Measurements from ENCODE around the gene TMEM204.
A peak's percentile ranks its signal among the peaks of the same experiment; 100 is the strongest.

TMEM204 gene

DNA sequence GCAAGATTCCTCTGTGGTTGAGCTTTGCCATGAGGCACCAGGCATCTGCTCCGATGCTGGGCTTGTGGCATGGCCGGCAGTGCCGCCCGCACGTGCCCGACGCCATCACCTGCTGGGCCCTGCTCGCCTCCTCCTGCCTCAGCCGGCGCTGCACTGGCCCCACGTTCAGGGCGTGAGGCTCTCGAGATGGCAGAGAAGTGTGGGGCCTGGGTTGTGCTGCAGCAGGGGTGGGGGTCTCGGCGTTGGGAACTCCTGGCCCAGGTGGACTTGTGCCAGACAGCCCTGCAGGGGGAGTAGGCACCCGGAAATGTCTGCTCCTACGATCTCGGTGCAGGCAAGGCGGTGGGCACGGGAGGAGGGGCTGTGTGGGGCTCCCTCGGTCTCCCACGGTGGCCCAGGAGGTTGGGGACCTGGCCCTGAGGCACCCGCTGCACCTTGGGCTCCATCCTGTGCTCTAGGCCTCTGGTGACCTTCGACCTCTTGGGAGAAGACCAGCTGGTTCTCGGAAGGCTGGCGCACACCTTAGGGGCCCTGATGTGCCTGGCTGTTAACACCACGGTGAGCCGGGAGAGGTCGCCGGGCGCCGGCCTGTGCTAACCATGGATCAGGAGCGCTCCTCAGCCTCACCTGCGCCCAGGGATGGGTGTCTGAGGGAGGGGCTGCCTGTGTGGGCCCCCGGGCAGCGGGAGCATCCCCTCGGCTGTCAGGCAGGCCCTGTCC is 26.8 kb upstream of the TMEM204 start:
- Mint-ChIP-seq H3K27me3 (no peaks in the 10 kb centered on the region), H3K9me3 (no peaks in the 10 kb centered on the region), H3K27ac (peak overlapping the region in 1 of 2 donors; percentile 86), H3K4me1 (no peaks in the 10 kb centered on the region), H3K4me3 (no peak overlapping the region)
- ATAC-seq, result no peak
- DNase-seq, result no peak

DNA sequence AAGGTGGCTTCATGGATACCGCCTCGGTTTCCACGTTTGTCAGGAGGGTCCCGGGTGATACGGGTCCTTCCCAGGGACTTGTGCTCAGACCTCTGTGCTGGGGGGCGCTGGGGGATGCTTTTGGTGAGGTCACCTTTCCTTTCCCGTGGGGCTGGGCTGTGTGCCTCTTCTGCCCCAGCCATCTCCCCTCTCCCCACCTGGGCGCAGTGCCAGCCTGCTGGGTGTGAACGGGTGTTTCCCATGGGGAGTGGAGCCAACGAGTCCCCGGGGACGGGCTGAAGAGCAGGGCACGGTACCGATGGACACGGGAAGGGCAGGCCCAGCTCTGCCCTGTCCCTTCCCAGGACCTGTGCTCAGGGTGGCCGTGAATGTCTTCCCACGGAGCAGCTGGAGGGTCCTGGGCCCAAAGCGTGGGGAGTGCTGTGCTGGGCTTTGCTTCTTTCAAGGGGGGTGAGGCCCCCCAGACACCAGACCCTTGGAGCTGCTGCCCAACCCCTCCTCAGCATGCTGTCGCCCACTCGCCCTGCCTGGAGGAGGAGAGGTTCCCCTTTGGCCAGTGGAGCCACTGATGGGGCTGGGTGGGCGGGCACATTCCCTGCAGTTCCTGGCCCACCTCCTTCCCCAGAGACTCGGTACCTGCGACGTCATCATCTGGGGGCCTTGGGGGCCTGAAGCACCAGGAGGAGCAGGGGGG is 24.8 kb upstream of the TMEM204 start:
- H3K9me3 Mint-ChIP-seq, result no peaks in the 10 kb centered on the region
- H3K27me3 Mint-ChIP-seq, result no peaks in the 10 kb centered on the region
- H3K4me1 Mint-ChIP-seq, result no peaks in the 10 kb centered on the region
- no peak overlapping the region for H3K4me3 Mint-ChIP-seq
- ATAC-seq (no peak), DNase-seq (no peak)
- H3K27ac Mint-ChIP-seq, result peak overlapping the region in 1 of 2 donors; percentile 27

DNA sequence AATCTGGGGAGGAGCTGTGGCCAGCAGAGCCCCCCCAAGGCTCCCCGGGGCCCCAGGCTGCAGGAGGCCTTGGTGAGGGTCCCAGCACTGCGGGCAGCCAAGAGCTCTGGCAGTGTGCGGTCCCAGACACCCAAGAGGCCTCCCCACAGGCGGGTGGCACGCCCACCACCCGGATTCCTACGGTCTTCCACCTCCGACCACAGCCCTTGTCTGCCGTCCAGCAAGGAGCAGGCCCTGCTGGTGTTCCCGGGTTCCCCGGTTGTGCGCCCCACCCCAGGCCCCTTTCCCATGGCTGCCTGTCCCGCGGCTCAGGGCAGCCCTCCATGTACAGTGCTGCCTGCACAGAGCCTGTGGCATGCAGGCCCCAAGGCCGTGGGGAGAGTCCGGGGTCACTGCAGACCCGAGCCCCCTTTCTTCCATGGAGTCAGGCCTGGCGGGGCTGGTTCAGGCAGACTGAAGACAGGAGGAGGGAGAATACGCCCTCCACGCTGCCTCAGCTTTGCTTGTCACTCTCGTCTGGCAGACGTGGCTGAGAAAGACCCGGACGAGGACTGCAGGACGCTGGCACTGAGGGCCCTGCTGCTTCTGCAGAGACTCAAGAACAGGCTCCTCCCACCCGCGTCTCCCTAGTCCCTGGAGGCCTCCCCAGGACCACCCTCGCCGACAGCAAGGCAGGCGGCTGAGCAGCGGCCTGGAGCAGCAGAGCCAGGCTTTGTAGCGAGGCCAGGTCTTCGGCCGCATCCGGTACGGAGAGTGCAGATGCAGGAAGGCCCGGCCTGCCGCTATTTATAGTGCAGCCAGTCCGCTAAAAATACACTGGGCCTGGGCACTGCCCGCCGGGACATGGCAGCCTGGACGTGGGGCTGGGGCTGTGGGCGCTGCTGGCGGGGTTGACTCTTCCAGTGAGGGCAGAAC is 23.9 kb upstream of the TMEM204 start:
- H3K27ac Mint-ChIP-seq, result peak overlapping the region in 1 of 2 donors; percentile 34
- ATAC-seq (no peak), DNase-seq (no peak)
- H3K27me3 Mint-ChIP-seq, result no peaks in the 10 kb centered on the region
- H3K4me1 Mint-ChIP-seq, result no peaks in the 10 kb centered on the region
- H3K9me3 Mint-ChIP-seq, result no peaks in the 10 kb centered on the region
- no peak overlapping the region for H3K4me3 Mint-ChIP-seq

DNA sequence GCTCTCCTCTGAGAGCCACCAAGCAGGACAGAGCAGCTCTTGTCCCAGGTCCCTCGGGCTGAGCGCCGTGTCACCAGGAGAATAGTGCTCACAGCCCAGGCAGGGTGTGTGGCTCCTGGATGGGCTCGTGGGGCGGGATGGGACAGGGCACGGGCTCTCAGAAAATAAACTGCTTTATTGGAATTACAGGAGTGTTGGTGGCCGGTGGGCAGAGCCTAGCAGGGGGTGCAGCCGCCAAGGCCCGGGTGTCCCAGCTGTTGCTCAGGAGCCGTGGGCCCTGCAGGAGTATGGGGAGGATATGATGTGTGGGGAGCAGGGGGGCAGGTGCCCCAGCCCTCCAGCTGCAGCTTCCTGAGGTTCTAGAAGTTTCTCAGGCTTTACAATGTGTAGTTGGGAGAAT is 23.2 kb upstream of the TMEM204 start:
- H3K9me3 Mint-ChIP-seq, result no peaks in the 10 kb centered on the region
- H3K27ac Mint-ChIP-seq, result no peak overlapping the region
- H3K4me3 Mint-ChIP-seq, result no peak overlapping the region

DNA sequence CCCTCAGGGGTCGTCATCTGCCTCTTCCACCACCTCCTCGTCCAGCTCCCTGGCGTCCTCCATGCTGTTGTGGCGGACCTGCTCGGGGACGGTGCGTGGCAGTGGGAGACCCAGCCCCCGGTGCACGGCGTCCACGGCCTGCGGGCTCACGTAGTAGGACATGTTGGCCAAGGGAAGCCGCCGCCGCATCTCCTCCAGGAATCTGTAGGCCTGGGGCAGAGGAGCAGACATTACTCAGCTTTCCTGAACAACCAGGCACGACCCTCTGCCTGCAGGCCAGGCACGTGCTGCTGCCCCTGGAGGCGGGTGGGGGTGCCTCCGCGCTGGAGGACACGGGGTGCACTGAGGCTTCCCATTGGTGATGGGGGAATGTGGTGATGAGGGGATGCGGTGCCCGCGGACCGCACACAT is 22.5 kb upstream of the TMEM204 start:
- Mint-ChIP-seq H3K9me3 (no peaks in the 10 kb centered on the region), H3K27ac (peak overlapping the region in 1 of 2 donors; percentile 33), H3K4me1 (no peaks in the 10 kb centered on the region), H3K4me3 (no peak overlapping the region), H3K27me3 (no peaks in the 10 kb centered on the region)
- DNase-seq (no peak), ATAC-seq (no peak)

More for the DNA sequence above, 23.2 kb upstream of the TMEM204 start:
- DNase-seq (no peak), ATAC-seq (no peak)
- H3K27me3 Mint-ChIP-seq, result no peaks in the 10 kb centered on the region
- no peaks in the 10 kb centered on the region for H3K4me1 Mint-ChIP-seq

DNA sequence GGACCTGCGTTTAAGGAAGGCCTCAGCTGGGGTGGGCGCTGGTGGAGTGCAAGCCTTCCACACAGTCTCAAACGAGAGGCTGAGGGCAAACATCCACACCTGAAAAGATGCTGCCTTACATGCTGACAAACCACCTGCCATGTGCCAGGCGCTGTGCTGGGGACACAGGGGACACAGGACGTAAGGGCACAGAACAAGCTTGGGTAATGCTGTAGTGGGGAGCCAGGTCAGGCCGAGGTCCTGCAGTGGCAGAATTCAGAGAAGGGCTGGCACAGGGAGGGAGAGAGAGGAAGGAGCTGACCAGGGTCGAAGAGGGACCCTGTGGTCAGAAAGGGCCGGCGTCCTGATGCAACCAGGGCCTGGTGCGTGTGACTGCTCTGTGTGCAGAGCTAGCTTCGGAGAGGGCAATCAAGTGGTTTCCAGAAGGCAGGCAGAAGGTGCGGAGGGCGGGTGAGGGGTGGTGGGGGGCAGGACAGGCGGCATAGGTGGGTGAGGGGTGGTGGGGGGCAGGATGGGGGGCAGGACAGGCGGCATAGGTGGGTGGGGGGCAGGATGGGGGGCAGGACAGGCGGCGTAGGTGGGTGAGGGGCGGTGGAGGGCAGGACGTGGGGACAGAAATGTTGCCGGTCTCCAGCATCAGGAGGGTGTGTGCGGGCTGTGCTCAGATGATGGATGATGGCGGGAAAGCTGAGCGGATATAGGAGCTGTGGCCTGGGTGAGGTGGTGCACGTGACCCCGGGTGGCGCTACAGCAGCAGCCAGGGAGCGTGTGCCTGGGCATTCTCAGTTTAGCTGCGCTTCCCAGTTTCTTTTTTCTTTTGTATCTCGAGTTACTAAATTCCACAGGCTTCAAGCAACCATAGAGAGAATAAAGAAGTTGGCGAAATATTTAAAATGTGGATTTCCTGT is 21.6 kb upstream of the TMEM204 start:
- peak overlapping the region in 1 of 2 donors; percentile 92 for H3K27ac Mint-ChIP-seq

DNA sequence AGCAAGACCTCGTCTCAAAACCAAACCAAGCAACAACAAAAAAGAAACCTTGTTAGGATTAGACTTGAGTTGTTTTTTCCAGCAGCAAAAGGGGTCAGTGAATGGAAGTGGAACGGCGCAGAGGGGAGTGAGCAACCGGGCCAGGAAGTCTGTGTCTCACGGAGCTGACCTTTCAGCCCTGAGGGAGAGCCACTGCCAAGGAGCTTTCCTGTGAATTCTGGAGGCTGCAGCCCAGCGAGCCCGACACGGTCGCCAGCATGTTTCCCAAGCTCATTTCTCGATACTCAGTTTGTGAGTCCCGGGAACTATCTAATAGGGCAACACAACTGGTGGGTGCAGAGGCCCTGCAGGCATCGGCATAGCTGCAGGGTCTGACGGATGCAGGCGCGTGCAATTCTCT is 20.7 kb upstream of the TMEM204 start:
- Mint-ChIP-seq H3K9me3 (no peaks in the 10 kb centered on the region), H3K4me1 (no peaks in the 10 kb centered on the region), H3K27ac (no peak overlapping the region), H3K4me3 (no peak overlapping the region), H3K27me3 (no peaks in the 10 kb centered on the region)
- ATAC-seq, result no peak
- no peak for DNase-seq

More for the DNA sequence above, 21.6 kb upstream of the TMEM204 start:
- H3K27me3 Mint-ChIP-seq, result no peaks in the 10 kb centered on the region
- H3K4me1 Mint-ChIP-seq, result no peaks in the 10 kb centered on the region
- H3K9me3 Mint-ChIP-seq, result no peaks in the 10 kb centered on the region
- ATAC-seq (no peak), DNase-seq (no peak)
- H3K4me3 Mint-ChIP-seq, result no peak overlapping the region

DNA sequence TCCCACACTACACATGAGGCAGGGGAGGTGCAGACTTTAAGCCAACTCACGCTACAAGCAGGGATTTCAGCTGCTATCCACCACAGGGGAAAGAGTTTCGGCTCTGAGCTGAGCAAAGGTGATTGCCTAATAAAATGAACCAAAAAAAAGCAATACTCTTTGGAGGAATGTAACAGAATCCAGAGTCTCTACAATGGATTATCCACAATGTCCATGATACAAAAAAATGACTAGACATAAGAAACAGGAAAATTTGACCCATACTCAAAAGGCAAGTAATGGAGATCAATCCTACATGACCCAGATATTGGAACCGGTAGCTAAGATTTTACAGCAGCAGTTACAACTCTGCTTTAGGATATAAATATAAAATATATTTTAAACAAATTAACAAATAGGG is 19.0 kb upstream of the TMEM204 start:
- Mint-ChIP-seq H3K27me3 (no peaks in the 10 kb centered on the region), H3K9me3 (no peaks in the 10 kb centered on the region), H3K4me3 (no peak overlapping the region), H3K27ac (peak overlapping the region in 1 of 2 donors; percentile 67), H3K4me1 (no peaks in the 10 kb centered on the region)
- DNase-seq (no peak), ATAC-seq (no peak)

DNA sequence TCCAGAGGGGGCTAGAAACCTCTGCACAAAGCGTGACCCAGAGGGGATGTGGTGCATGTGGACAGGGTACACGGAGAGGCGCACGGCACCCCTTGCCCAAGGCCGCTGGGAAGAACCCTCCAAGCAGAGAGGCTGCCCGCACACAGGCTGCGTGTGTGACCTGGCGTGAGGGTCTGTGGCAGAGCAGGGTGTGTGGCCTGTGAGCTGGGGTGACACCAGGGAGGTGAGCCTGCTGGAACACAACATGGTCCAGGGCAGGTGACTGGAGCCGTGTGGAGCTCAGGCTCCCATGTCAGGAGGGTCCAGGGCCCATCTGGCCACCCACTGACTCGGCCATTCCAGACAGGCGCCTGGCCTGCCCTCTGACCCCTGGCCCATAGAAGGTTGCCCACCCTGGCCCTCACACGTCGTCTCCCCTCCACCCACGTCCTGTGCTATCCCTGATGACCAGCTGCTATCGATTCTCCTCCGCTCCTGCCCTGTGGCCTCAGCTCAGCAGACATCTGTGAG is 14.8 kb upstream of the TMEM204 start:
- Mint-ChIP-seq H3K4me3 (no peak overlapping the region), H3K27ac (peak overlapping the region in 1 of 2 donors; percentile 22), H3K27me3 (no peaks in the 10 kb centered on the region), H3K9me3 (no peaks in the 10 kb centered on the region), H3K4me1 (no peaks in the 10 kb centered on the region)
- ATAC-seq (peak; percentile 57), DNase-seq (no peak)

DNA sequence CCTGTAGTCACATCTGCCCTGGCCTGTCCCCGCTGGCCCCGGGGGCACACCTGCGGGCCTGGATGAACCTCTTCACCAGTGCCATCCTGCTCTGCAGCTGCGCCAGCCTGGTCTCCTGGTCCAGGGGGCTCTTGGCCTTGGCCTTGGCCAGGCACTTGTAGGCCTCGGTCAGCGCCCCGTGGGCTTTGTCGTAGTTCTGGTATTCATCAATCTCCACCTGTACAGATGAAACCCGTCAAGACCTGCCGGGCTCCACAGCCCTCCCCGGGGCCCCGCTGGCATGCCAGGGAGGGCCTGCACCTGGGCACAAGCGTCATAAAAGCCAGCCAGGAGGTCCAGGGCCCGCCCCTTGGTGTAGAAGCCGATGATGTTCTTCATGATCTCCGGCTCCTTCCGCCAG is 13.6 kb upstream of the TMEM204 start:
- no peak overlapping the region for H3K27ac Mint-ChIP-seq
- peak; percentile 19 for ATAC-seq
- H3K9me3 Mint-ChIP-seq, result no peaks in the 10 kb centered on the region
- H3K4me3 Mint-ChIP-seq, result no peak overlapping the region
- no peaks in the 10 kb centered on the region for H3K4me1 Mint-ChIP-seq
- no peak for DNase-seq
- no peaks in the 10 kb centered on the region for H3K27me3 Mint-ChIP-seq

DNA sequence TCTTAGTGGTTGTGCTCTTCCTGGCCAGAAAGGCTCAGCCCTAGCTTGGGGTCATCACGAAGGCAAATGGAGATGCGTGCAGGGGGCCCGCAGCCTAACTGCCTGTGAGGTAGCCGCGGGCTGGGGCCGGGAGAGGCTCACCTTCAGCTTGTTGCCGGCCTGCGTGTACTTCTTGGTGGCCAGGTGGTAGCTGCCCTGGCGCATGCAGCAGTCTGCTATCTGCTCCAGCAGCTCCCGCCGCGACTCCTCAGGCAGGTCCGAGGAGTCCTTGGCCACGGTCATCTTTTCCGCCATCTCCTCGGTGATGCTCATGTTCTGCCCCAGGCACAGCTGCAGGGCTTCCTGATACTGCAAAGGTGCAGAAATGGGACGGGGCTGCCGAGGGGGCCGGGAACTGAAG is 13.0 kb upstream of the TMEM204 start:
- Mint-ChIP-seq H3K27ac (no peak overlapping the region), H3K4me1 (peaks cover 2% of the 10 kb centered on the region), H3K9me3 (no peaks in the 10 kb centered on the region), H3K4me3 (no peak overlapping the region), H3K27me3 (no peaks in the 10 kb centered on the region)
- no peak for ATAC-seq
- DNase-seq, result no peak

DNA sequence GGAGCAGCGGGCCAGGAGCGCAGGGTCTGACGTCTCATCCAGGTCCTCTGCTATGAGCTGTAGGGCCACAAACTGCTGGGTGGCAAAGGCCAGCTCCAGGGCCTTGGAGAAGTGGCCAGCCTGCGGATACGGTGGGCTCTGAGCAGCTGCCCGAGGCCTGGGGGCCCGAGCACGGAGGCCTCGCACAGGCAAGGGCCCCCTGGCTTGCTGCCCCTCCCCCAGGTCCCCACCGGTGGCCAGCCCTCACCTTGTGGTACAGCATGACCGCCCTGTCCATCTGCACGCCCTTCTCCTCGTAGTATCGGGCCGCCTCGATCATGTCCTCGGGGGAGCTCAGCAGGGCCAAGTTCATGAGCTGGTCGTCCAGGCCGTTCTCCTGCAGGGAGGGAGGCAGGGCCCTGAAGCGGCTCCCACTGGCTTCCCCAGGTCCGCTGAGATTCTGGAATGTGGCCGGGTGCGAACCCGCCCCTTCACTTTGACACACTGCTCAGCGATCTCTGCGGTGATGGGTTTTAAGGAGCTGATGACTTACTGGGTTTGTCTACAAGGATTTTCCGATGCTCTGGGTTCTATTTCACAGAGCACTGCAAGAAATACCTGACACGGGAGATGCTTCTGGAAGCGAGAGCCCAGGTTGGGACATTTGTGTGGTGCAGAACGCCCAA is 9.8 kb upstream of the TMEM204 start:
- Mint-ChIP-seq H3K9me3 (no peaks in the 10 kb centered on the region), H3K27ac (no peak overlapping the region), H3K27me3 (no peaks in the 10 kb centered on the region), H3K4me3 (no peak overlapping the region), H3K4me1 (peaks cover 28% of the 10 kb centered on the region)
- DNase-seq (no peak), ATAC-seq (no peak)

DNA sequence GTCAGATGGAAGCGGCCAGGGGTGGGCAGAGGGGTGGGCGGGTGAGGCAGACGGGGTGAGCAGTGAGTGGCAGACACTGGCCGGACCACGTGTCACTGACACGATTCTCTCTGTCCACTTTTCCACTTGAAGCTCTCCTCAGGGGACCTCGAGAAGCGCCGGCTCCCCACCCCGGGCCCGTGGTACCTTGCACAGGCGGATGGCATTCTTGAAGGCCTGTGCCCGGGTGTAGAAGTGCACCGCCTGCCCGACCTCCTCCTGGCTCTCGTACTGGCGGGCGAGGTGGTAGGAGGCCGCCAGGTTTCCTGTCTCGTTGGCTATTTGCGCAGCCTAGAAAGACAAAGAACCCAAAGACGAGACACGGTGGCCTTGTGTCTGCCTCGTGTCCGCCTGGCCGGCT is 9.1 kb upstream of the TMEM204 start:
- DNase-seq (no peak), ATAC-seq (no peak)
- H3K4me3 Mint-ChIP-seq, result no peak overlapping the region
- H3K4me1 Mint-ChIP-seq, result peaks cover 28% of the 10 kb centered on the region
- no peaks in the 10 kb centered on the region for H3K9me3 Mint-ChIP-seq
- no peaks in the 10 kb centered on the region for H3K27me3 Mint-ChIP-seq
- no peak overlapping the region for H3K27ac Mint-ChIP-seq

DNA sequence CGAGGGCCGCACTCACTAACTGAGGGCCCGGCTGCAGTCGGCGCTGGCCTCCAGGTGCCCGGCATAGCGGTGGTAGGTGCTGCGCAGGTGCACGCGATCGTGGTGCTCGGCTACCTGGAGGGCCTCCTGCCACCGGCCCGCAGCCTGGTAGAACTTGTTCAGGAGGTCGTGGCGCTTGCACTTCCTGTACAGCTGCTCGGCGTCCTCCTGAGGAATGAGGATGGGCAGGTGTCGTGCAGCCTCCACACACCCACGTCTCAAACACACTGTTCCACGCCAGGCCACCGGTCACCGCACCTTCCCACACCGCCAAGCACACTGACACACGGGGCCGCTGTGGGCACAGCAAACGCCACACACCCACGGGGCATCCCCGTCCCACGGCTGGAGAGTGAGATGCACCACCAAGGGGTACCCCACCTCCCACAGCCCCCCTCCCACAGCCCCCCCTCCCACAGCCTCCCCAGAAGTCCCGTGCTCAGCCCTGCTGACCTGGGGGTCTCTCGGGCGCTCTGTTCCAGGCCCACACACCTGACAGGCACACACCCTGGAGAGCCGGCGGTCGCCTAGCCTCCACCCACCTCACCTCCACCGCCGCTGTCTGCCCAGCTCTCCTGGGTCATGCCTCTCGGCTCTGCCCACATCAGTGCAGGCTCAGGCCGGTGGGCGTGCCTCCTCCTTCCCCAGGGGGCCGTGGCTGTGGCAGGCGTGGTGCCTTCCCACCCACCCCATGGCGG is 7.4 kb upstream of the TMEM204 start:
- peak; percentile 64 for ATAC-seq
- H3K27ac Mint-ChIP-seq, result peak overlapping the region; percentile 88 to 92
- DNase-seq, result peak; percentile 25 to 27
- peak overlapping the region; percentile 80 to 86 for H3K4me3 Mint-ChIP-seq
- H3K4me1 Mint-ChIP-seq, result peaks cover 28% of the 10 kb centered on the region
- no peaks in the 10 kb centered on the region for H3K9me3 Mint-ChIP-seq
- H3K27me3 Mint-ChIP-seq, result no peaks in the 10 kb centered on the region

Data from stimulated activated naive CD8-positive, alpha-beta T cell treated with anti-CD3 and anti-CD28 coated beads, Interleukin-15, amount 100 ng/mL, for 72 hours (primary cell).